GM23248 (cell line): Measurements from ENCODE around the gene FGGY.

Experiments
- EZH2 ChIP-seq: fragments of 200-600 bp; sonication (generic); IDR thresholded peaks from 2 replicates; pipeline ENCODE4 v1.6.1; 2018; ENCODE audit warnings: antibody characterized with exemption, mild to moderate bottlenecking; ENCODE audit not compliant: insufficient read depth, poor library complexity, severe bottlenecking
- EZH2phosphoT487 ChIP-seq: fragments of 200-600 bp; sonication (generic); IDR thresholded peaks from 2 replicates; pipeline ENCODE4 v1.6.1; 2018; ENCODE audit warnings: antibody characterized with exemption, moderate library complexity, mild to moderate bottlenecking, low read depth; ENCODE audit not compliant: insufficient read depth

DNA sequence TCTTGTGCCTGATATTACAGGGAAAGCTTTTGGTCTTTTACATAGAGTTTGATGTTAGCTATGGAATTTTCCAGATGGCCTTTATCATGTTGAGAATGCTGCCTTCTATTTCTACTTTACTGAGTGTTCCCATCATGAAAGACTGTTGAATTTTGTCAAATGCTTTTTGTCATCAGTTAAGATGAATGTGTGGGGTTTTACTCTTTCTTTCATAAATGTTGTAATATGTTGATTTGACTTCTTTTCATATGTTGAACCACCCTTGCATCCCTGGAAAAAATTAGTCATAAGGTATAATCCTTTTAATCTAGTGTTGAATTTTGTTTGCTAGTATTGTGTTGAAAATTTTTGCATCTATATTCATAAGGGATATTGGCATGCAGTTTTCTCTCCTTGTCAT is 501.7 kb downstream of the FGGY start:
- TF ChIP-seq EZH2phosphoT487 (no peak), EZH2 (no peak)
